Adrenal gland (tissue), 5 donors: ENCODE results near the gene FNBP1.

Experiments used
- POLR2A ChIP-seq, 2 donors: fragments of 450-650 bp; IDR thresholded peaks; one replicate each; pipeline ENCODE4 v1.6.1; 2017; ENCODE audit warnings: antibody characterized with exemption in 2 of 2, mild to moderate bottlenecking in 2 of 2, moderate library complexity in 1 of 2
- TF ChIP-seq, protein P1 (sequence below), 6 experiments: fragments of 450-650 bp in 4 of 6; fragments of 200-600 bp in 2 of 6; sonication (generic) in 1 of 6; IDR thresholded peaks; 1 replicate in 5 of 6; 2 replicates in 1 of 6; pipeline versions ENCODE4 v1.5.1 to v1.8.0; 2016 to 2021; ENCODE audit warnings: antibody characterized with exemption in 6 of 6, mild to moderate bottlenecking in 2 of 6, moderate library complexity in 1 of 6
- donor health status: DM: no; HTN: no; CAD: no.

DNA sequence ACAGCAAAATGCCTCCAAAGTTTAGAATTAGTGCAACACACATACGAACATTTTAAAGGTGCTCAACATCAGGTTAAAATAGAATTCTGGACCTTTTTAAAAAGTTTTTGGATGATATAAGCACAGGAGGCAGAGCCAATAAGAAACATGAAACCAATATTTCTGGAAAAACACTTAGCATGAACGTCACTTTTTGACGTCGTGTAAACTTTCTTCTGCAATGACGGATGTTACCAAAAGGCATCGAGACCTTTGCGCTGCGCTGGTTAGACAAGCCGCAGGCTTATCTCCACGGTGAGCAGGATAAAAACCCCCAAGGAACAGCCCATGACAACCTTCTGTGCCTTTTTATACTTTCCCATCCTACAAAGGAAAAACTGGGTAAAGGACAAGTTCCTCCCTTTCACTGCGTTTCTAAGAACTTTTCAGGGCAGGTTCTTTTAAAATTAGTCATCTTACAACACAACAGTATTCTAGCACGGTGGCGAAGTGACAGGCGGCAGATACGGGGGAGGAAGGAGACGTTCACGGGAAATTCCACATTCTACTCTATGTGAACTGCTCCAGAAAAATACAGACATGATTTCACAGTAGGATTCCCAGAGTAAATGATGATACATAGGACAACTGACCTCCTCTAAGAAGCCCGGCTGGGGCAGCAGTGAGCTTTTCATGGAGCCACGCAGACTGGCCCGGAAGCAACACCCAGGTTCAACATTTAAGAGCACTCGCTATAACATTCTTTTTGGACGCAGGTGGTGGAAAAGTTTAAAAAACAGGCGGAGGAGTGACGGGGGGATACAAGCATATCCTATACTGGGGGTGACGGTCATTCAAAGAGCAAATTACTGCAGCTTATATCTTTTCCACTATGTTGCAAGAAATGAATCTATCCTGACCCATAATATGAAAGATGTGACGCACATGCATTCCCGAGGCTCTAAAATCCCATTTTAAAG, 155.4 kb downstream of the FNBP1 start:
- no peak for TF ChIP-seq POLR2A (IDR thresholded peaks at IDR 0.05)
- TF ChIP-seq, protein P1, sequence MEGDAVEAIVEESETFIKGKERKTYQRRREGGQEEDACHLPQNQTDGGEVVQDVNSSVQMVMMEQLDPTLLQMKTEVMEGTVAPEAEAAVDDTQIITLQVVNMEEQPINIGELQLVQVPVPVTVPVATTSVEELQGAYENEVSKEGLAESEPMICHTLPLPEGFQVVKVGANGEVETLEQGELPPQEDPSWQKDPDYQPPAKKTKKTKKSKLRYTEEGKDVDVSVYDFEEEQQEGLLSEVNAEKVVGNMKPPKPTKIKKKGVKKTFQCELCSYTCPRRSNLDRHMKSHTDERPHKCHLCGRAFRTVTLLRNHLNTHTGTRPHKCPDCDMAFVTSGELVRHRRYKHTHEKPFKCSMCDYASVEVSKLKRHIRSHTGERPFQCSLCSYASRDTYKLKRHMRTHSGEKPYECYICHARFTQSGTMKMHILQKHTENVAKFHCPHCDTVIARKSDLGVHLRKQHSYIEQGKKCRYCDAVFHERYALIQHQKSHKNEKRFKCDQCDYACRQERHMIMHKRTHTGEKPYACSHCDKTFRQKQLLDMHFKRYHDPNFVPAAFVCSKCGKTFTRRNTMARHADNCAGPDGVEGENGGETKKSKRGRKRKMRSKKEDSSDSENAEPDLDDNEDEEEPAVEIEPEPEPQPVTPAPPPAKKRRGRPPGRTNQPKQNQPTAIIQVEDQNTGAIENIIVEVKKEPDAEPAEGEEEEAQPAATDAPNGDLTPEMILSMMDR (IDR thresholded peaks at IDR 0.05) = no peak
